Measurements from ENCODE around the gene CD151.

The CD151 gene

DNA sequence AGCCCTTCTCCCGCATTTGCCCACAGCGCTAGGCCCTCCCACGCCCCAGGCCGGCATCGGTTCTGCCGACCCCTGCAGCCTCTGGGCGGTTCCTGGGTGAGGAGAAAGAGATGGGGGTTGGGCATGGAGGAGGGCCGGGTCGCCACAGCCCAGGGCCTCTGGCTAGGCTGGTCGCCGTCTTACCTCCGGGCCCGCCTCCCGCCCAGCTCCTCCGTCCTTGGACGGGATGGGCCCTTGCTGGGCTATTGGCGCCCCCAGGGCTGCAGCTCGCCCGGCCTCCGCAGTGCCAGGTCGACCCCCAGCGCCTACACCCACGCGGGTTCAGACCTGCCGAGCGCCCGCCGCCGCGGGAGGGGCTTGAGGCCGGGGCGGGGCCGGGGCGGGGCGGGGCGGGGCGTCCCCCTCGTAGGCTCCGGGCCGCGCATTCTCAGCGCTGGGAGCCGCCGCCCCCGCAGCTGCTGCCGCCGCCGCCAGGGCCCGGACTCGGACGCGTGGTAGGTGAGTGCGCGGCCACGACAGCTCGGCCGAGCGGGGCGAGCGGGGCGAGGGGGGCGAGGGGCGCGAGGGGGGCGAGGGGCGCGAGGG, at the start of gene CD151:
Gene CD151, plus strand, starts transcription at position 424 of the 585 bp plus-strand sequence. CDS start 3,118 bp downstream, outside the sequence.
- peak; percentile 36 to 47 for DNase-seq

DNA sequence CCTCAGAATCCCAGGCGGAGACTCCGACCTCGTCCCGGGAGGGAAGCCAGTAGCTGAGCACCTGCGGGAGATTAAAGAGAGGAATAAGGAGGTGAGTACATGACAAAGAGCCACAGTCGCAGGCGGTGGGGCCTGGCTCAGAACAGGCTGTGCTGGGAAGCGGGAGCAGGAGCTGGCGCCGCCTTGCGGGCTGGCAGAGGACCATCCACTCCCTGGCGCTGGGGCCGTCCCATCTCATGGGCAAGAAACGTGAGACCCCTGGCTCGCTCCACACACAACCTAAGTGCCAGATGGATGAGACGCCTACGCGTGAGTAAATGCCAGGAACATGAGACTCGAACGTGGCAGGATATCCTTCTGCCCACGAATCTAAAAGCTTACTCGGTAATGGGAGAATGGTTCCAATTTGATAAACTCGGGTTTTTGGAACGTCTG, 49.2 kb upstream of the CD151 start:
- DNase-seq = peak; percentile 71 to 78

DNA sequence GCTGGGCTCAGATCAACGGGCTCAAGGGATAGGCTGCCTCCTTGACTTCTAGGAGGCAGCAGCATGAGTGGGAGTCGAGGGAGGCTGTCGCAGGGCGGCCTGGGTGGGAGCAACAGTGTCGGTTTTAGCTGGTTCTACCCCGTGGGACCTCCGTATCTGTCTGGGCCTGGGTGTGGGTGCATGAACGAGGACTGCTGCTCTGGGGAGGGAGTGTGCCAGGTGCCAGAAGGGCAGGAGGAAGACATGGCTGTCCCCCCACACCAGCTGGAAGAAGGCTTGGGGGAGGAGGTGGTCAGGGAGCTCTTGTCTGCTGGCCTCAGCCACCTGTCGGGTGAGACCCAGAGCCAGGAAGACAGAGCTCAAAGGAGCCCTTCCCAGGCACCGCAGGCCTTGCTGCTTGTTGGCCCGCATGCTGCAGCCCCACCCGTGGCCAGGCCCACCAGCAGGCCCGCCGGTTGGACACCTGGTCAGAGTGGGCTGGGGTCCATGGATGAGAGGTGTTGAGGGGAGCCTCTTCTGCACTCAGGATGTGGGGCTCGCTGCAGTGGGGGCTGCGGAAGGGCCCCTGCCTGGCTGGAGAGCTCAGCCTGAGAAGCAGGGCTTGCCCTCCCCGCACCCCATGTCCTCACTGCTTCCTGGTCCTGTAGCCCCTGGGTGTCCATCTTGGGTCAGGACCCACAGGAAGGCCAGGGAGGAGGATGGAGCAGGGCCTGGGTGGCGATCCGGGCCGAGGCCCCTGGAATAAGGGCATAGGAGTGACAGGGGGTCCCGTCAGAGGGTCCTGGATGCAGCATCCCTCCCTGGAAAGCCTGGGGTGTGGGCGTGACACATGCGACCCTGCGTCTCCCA, 46.3 kb upstream of the CD151 start:
- DNase-seq = no peak

DNA sequence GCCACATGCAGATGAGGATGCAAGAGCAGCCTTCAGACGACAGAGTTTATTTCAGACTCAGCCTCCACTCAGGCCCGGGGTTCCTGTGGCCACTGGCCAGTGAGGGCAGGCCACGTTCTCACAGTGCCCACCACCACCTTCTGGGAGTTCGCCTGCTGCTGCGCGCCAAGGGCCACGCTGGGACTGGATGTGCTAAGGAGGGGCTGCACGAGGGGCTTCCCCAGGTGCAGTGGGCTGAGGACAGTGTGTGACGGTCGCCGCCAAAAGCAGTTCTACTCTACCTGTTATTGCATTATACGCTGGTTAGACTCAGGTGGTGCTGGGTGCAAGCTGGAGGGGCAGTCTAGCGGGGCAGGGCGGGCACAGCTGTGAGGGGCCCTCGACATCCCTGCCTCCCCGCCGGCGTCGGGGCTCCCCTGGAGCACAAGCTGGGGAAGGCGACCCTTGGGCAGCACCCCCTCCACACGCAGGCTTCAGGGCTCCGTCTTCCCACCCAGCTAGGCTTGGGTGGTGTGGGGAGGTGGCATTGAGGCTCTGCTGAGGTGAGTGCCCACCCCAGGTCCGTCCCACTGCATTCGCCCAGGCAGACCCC, 45.6 kb upstream of the CD151 start:
- no peak for DNase-seq

DNA sequence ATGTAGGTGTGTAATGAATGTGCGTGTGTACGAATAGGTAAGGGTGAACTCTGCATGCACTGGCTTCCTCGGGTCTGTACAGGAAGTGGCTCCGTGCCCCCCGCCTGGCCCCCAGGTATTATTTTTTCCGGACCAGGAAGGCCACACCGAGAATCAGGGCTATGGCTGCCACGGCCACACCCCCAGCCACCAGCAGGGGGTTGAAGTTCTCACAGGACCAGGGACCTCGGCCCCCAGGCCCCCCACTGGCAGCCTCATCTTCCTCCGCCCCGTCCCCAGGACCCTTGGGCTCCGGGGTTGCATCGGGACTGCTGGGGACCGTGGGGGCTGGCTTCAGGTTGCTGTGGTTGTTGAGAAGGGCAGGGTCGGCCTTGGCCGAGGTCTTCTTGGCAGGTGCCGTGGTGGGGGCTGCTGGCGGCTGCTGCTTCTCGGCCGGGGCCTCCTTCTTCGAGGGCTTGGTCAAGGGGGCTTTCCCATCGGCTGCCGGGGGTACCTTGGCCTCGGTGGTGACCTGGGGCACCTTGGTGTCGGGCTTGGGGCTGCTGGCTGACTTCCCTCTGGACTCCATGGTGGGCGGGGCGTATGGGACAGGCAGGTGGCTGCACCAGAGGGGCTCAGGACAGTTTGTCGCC, 44.6 kb upstream of the CD151 start:
- DNase-seq = no peak

DNA sequence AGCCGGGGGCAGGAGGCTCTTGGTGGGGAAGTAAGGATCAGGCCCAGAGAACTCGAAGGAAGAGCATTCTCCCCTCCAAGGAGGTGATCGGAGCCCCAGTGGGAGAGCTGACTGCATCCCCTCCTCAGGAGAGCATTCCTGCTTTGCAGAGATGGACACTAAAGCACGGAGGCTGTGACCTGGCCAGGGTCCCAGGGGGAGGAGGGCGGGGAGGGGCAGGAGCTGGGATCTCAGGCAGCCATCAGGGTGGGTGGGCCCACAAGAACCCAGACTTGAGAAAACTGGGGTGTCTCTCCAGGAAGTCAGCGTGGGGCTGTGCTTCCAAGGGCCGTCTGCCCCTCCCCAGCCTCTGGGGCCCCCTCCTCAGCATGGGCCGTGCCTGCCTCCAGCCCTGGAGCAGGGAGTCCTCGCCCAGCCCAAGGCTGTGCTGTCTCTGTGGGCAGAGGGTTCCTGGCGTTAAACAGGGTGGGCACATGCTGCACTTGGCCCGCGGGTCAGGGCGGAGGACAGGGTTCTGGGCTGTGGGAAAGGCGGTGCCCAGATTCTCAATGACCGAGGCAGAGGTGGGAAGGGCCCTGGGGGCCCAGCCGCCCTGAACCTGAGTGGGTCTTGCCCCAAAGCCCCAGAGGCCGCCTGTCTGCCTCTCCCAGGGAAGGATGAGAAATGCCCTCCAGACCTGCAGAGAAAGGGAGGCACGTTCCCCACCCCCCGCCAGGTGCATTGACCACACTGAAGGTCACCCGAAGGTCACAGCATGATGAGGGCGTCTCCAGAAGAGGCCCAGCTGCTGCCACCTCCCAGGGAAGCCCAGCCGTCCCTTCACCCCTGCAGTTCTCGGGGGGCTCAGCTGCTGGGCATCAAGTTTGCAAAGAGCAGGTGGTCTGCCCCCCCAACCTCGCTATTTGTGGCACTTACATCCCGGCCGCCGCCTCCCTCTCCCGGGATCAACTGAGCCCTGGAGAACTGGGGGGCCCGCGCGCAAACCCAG, 43.5 kb upstream of the CD151 start:
- no peak for DNase-seq

DNA sequence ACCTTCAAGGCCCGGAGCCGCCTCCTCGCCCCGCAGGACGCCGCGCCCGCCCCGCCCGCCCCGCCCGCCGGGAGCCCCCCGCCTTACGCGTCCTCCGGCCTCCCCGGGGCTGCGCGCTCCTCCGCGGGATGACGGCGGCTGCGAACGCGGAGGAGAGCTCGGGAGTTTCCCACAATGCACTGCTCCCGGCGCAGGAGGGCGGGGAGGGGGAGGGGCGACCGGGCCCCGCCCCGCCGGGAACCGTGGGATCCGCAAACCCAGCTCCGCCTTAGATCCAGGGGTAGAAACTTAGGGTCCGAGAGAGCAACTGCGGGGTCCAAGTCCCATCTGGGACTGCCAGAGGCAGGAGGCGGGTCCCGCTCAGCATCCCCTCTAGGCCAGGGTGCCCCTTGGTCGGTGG, 42.8 kb upstream of the CD151 start, which contains the start of gene CEND1:
Gene CEND1, minus strand, starts transcription at position 148 of the 400 bp plus-strand sequence. CDS start 1,514 bp downstream, outside the sequence.
- DNase-seq = peak in 1 of 2 experiments; percentile 14

DNA sequence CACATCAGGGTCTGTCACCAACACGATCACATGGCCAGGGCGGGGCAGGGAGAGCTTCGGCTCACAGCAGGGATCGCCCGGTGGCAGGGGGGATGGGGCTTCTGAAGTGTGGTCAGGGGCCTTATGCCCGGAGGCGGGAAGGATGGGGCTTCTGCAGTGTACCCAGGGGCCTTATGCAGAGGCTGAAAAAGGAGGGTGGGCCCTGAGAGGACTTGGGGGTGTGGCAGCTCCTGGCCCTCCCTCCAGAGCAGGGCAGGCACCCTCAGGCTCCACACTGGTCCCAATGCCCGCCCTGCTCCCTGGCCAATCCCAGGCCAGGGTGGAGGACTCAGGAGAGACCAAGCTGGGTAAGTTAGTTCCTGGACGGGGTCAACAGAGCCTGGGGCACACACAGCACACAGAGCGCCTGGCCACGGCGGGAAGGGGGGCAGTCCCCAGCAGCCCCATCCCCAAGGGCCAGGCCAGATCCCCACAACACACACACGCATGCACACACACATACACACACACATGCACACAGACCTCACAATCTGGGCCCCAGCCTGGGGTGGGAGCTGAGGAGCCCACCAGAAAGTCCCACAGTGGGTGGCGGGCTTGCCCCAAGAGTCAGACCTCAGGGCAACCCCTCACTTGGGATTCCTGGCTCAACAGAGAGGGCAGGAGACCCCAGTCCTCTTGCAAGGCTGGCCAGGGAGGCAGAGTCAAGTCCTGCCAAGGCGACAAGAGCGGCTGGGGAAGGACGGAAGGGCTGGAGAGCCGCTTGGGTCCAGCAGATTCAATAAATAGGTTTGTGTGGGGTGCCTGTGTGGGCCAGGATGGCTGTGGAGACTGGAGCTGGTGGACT, 41.8 kb upstream of the CD151 start:
- DNase-seq = no peak

DNA sequence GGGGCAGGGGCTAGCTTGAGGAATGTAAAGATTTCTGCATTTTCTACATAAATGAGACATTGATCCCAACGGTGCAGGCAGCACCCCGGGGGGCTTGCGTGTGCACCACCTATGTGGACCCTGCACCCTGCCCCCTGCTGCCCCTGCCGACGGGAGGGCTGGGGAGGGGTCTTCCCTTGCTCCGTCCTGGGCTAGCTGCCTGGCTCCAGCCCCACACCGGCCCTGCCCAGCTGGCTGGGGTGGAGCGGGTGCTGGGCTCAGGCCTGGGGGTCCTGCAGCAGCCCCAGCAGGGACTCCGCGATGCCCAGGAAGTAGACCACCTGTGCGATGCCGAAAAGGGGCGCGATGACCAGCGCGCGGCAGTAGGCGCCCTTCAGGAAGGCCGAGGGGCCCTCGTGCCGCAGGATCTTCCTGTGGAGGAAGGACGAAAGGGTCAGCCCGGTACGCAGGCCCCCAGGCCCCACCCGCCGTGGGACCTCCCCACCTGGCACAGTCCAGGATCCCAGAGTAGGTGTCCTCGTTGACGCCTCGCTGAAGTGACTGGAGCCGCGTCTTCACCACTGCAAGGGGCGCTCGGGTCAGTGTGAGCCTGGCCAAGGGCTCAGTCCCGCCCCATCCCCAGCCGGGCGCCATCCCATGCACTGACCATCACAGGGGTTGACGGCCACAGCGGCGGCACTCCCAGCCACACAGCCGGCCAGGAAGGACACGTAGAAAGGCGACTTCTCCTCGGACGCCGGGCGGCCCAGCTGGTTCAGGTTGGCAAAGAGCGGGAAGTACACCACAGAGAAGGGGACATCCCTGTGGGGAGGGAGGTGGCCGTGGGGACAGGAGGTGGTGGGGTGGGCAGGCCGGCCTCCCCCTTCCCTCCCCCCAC, 40.9 kb upstream of the CD151 start:
- no peak for DNase-seq

DNA sequence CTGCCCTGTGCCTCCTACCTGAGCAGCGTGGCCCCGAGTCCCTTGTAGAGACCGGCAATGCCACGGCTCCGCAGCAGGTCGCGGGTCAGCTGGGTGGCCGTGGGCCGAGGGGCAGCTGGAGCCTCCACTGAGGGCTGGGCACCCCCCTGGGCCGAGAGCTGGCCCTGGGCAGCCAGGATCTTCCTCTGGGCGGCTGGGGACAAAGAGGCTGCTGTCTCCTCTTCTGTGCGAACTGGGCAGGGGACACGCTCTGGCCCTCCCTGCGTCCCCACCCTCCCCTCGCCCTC, 40.3 kb upstream of the CD151 start:
- DNase-seq = no peak

DNA sequence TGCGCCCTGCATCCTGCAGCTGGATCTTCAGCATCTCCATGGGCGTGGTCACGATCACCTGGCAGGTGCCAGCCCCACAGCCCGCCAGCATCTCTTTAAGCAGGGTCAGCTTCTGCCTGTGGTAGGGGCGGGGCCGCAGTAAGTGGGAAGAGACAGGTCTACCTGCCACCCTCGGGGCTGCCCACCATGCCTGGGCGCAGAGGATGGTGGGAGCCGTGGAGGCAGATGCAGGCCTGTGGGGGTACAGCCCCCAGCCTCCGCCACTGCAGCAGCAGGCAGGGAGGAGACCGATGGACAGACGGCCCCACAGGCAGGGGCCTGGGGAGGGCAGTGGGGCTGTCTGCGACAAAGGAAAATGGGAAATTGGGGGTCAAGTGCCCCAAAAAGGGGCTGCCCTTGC, 39.9 kb upstream of the CD151 start:
- DNase-seq = no peak

DNA sequence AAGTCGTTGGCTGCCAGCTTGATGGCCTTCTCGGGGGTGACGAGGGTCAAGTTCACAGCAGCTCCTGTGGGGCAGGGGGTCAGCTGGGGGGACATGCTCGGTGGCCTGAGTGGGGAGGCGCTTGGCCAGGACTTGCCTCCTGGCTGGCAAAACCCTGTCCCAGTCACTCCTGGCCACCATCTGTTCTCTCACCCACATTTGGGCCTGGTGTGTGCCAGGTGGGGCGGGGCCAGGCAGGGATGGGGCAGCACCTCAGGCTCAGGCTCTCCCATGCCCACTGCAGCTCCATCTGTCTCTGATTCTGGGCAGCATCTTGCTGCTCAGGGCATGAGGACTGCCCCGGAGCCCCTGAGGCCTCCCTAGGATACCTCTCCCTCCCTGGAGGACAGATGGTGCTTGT, 39.2 kb upstream of the CD151 start:
- no peak for DNase-seq

DNA sequence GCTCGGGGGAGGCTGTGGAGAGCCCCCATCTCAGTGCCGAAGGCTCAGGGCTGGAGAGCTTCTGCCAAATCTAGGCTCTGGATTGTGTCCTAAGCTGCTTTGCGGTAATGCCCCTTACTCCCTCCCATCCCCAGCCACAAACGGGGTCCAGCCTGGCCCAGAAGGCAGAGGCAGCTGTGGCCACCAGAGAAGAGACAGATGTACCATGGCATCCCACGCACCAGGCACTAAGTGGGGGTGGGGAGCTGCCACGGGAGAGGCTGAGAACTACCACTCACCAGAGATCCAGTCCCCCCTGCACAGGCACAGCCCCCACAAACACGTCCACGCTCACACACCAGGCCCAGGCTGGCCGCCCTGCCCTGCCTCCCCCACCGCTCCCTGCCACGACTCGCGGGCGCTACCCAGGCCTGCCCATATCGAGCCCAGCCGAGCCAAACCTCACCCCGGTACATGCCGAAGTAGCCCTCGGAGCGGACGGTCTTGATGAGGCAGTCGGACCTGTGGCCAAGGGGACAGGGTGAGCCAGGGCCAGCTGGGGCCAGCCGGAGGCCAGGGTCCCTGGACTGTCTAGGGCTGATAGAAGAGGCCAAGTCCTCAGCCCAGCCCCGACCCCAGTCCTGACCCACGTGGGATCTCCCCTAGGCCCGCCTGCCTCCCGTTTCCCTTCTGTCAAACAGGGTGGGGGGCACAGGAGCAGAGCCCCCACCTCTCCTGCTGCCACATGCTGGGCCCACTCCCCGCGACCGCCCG, 38.6 kb upstream of the CD151 start:
- no peak for DNase-seq

DNA sequence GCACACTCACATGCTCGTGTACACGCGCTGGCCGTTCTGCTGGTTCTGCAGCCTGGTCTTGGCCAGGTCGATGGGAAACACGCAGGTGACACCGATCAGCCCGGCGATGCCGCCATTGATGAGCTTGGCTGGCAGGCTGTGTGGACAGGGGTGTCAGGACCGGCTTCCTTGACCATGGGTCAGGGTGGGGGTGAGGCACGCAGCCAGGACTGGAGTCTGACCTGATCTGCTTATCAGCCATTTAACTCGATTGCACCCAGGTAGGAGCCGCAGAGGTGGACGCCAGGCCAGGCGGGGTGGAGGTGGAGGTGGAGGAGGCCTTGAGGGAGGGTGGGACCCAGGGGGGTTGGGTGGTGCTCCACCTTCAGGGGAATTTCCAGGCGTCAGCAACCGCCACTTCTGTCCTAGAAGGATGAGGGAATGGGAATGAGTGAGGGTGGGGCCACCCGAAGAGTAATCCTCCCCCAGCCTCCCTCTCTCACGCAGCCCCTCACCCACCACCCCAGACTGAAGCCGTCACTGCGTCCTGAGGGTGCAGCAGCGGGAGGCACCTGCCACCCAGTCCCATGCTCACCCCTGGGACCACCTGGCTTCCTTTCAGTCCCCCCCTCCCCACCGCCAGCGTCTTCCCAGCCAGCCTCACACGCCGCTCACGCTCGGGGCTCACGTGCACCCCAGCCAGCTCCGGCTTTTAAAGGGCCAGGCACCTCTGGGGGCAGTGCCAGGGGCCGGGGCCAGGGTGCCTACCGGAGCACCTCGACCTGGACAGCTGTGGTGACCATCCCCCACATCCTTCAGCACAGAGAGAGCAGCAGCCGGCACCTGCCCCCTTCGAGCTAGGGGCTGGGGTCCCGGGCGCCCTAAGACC, 37.8 kb upstream of the CD151 start:
- DNase-seq = no peak

DNA sequence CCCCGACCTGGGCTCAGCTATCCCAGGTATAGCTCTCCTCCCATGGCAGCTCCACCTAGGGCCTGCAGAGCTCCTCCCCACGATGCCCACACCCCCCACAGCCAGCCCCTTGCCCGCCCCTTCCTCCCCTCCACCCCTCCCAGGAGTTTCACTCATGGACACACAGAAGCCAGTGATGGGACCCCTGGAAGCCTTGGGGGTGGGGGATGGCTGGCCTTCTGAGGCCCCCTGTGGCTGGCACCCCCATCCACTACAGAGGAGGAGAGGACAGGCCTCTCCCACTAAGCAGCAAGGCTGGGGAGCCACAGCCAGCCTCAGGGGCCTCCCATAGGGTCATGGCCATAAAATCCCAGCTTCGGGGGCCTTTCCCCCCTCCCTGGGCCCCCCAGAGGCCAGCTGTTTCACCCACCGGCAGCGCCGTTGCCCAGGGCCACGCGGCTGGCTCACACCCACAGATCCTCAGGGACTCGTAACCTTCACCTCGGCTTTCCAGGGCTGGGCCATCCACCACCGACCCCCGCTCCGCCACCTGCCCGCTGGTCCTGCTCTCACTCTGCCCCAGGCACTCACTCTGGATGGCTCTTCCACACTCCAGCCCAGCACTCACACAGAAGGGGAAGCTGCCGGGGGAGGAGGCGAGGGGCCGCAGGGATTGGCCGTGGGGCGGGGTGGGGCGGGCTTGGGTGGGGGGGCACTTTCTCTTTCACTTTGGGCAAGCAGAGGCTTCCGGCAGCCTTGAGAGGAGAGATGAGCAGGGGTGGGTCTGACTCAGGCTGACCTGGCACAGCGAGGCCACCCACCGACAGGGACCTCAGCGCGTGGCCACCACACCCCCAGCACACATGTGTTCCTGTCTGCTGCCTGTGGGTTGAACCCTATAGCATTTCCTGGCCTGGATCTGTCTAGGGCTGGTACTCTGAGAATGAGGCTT, 36.9 kb upstream of the CD151 start:
- DNase-seq = peak in 1 of 2 experiments; percentile 19

DNA sequence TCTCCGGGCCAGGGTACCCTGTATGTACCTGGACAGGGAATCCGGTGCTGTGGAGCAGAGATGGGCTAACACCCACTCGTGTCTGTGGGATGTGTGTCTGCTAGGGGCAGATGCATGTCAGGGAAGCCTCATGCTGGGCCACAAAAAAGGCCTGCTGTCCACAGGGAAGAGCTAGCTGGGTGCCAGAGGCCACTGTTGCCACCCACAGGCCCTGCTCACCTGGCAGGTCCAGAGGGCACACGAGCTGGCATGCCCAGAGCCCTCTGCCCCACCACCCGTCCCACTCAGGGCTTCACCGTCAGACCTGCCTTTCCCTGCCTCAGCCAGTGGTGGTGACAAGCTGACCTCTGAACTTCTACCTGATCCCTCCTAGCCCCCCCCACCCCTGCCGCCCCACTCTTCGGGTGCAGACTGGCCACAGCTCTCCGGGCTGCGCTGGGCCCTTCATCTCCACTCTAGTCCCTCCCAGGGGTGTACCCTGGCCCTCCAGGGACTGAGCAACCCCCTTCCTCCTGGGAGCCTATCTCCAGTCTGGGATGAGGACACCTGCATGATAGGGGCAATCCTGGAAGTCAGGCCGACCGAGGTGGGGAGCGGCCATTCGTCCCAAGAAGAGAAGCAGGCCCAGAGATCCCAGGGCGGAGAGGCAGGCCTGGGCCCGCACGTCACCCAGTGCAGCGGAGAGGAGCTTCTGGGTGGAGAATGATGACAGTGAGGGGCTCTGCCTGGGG, 36.0 kb upstream of the CD151 start:
- DNase-seq = no peak

Data from NCI-H2081 (cell line).